Measurements from ENCODE around the gene DYRK4. TPM values are rescaled to one million over a fixed set of nuclear protein-coding genes. Genes with fewer than 3 reads are reported as not detected.

The DYRK4 gene
- total and polyA plus RNA-seq, 2 of the 13 experiments (the other 11 are each of a cell fraction or from before 2014, with no cell fraction given): 29.4 to 40.2 TPM

GRCh38 chr12:4604684-4605193 is 42.7 kb downstream of the DYRK4 start (continued):
- no peak for TF ChIP-seq PRDM10 (CRISPR knock-in tag; IDR thresholded peaks at IDR 0.05; ENCODE audit: low read depth)
- TF ChIP-seq MAZ (IDR thresholded peaks at IDR 0.05; ENCODE audit: borderline replicate concordance, low read depth, low read length): no peak
- TF ChIP-seq MAZ (CRISPR knock-in tag; IDR thresholded peaks at IDR 0.05; ENCODE audit: low read depth): no peak
- no peak for TF ChIP-seq KLF16 (CRISPR knock-in tag; IDR thresholded peaks at IDR 0.05)
- TF ChIP-seq ZNF687 (CRISPR knock-in tag; IDR thresholded peaks at IDR 0.05): peak; percentile 83
- TF ChIP-seq POGZ (CRISPR knock-in tag; IDR thresholded peaks at IDR 0.05): peak; percentile 75
- peak; percentile 54; the same call in 1 of the 2 replicates for TF ChIP-seq MXD3 (CRISPR knock-in tag; IDR thresholded peaks at IDR 0.05)
- TF ChIP-seq JDP2 (CRISPR knock-in tag; IDR thresholded peaks at IDR 0.05; ENCODE audit: borderline replicate concordance): no peak
- 0 out of 2 replicates have a peak, but pooled peaks have one; percentile 36 for TF ChIP-seq TFDP1 (CRISPR knock-in tag; IDR thresholded peaks at IDR 0.05; ENCODE audit: borderline replicate concordance)
- TF ChIP-seq ZNF501 (CRISPR knock-in tag; IDR thresholded peaks at IDR 0.05): peak; percentile 67
- TF ChIP-seq ZNF263 (CRISPR knock-in tag; IDR thresholded peaks at IDR 0.05): no peak
- no peak for TF ChIP-seq NCOA5 (CRISPR knock-in tag; IDR thresholded peaks at IDR 0.05)
- no peak for TF ChIP-seq AHR (CRISPR knock-in tag; IDR thresholded peaks at IDR 0.05)
- TF ChIP-seq CENPT (CRISPR knock-in tag; IDR thresholded peaks at IDR 0.05; ENCODE audit: low read depth): no peak
- no peak for TF ChIP-seq ZNF256 (CRISPR knock-in tag; conservative IDR thresholded peaks at IDR 0.05)
- TF ChIP-seq E2F1 (CRISPR knock-in tag; IDR thresholded peaks at IDR 0.05): no peak
- no peak for TF ChIP-seq ZNF12 (CRISPR knock-in tag; IDR thresholded peaks at IDR 0.05)
- peak; percentile 16; the same call in 1 of the 2 replicates for TF ChIP-seq ELF1 (CRISPR knock-in tag; IDR thresholded peaks at IDR 0.05)
- no peak for TF ChIP-seq KLF13 (CRISPR knock-in tag; IDR thresholded peaks at IDR 0.05)
- TF ChIP-seq BRCA1 (CRISPR knock-in tag; IDR thresholded peaks at IDR 0.05): no peak
- TF ChIP-seq MZF1 (CRISPR knock-in tag; IDR thresholded peaks at IDR 0.05; ENCODE audit: borderline replicate concordance): no peak
